Caco-2 (cell line): ENCODE data around the gene MGLL. TPM values are rescaled to one million over a fixed set of nuclear protein-coding genes. Genes with fewer than 3 reads are reported as not detected.

Experiments
- BruUV-seq: library from RNA; stranded (reverse); fragments of 400-500 nt; replicated peaks from 2 replicates; lab custom pipeline; 2021; lab: Mats Ljungman, UMichigan
- CTCF ChIA-PET: fragments of 300-600 bp; sonication (Branson Sonifier 250); formaldehyde crosslinking; loops from one replicate; lab custom pipeline; 2022; ENCODE audit warnings: antibody characterized with exemption; lab: Charles Lee
- POLR2A ChIA-PET: fragments of 300-600 bp; sonication (Branson Sonifier 250); formaldehyde crosslinking; loops from one replicate; lab custom pipeline; 2022; ENCODE audit warnings: antibody characterized with exemption; lab: Charles Lee
- DNase-seq, 2 experiments: peaks; one replicate each; pipeline versions ENCODE4 v3.0.0 to v3.0.0-alpha.2; 2020 to 2022
- H3K27me3 ChIP-seq: replicated peaks from 2 replicates; pipeline ENCODE4 v1.6.0; 2011; ENCODE audit warnings: low read length; ENCODE audit not compliant: control insufficient read depth, insufficient read depth
- H3K36me3 ChIP-seq: 2 replicates; pipeline ENCODE4 v1.5.1; 2011; ENCODE audit warnings: low read length; ENCODE audit not compliant: control insufficient read depth, insufficient read depth
- H3K4me1 ChIP-seq: fragments of 250-450 bp; sonication (Bioruptor Pico); 2 replicates; pipeline ENCODE4 v1.5.1; 2020; ENCODE audit warnings: mild to moderate bottlenecking
- H3K4me3 ChIP-seq: 2 replicates; pipeline ENCODE4 v1.5.1; 2011; ENCODE audit warnings: low read depth, mild to moderate bottlenecking, control low read depth, low read length
- H3K9me3 ChIP-seq: fragments of 250-450 bp; sonication (Bioruptor Pico); 2 replicates; pipeline ENCODE4 v1.5.1; 2020; ENCODE audit warnings: mild to moderate bottlenecking, moderate library complexity
- H3K27ac Mint-ChIP-seq: one replicate; pipeline ENCODE4 v1.8.0; 2022; ENCODE audit warnings: mixed read lengths; ENCODE audit not compliant: unreplicated experiment
- H3K27me3 Mint-ChIP-seq: one replicate; pipeline ENCODE4 v1.8.0; 2022; ENCODE audit warnings: mixed read lengths; ENCODE audit not compliant: insufficient read depth, unreplicated experiment
- H3K36me3 Mint-ChIP-seq: one replicate; pipeline ENCODE4 v1.8.0; 2022; ENCODE audit warnings: mild to moderate bottlenecking, mixed read lengths; ENCODE audit not compliant: insufficient read depth, unreplicated experiment
- H3K4me1 Mint-ChIP-seq: one replicate; pipeline ENCODE4 v1.8.0; 2022; ENCODE audit warnings: low read depth, mixed read lengths; ENCODE audit not compliant: unreplicated experiment
- H3K4me3 Mint-ChIP-seq: one replicate; pipeline ENCODE4 v1.8.0; 2022; ENCODE audit warnings: mild to moderate bottlenecking, moderate library complexity, mixed read lengths; ENCODE audit not compliant: unreplicated experiment
- H3K9me3 Mint-ChIP-seq: one replicate; pipeline ENCODE4 v1.8.0; 2022; ENCODE audit warnings: mixed read lengths; ENCODE audit not compliant: unreplicated experiment
- intact Hi-C: fragments of 100-400 bp; cut with micrococcal nuclease; formaldehyde crosslinking; loops from one replicate; pipeline ENCODE4 v1.10.0; 2022; ENCODE audit not compliant: unreplicated experiment
- total RNA-seq: library from RNA; stranded (reverse); gene quantifications from 2 replicates; pipeline ENCODE4 v1.2.3, GENCODE V29; 2022
- TF ChIP-seq, protein P1 (sequence below), 2 experiments: fragments of 200-600 bp in 1 of 2; IDR thresholded peaks; 1 replicate in 1 of 2; 2 replicates in 1 of 2; pipeline versions ENCODE4 v1.5.1 to v1.8.0; 2011 to 2022; ENCODE audit warnings: antibody characterized with exemption in 1 of 2, control low read depth in 1 of 2, inconsistent platforms in 1 of 2, low read depth in 1 of 2, low read length in 1 of 2, mild to moderate bottlenecking in 1 of 2, moderate library complexity in 1 of 2; ENCODE audit not compliant: insufficient read depth in 1 of 2, severe bottlenecking in 1 of 2, unreplicated experiment in 1 of 2

MGLL gene
- total RNA-seq, 1 experiment from 2014 or later: 7.8 TPM

DNA sequence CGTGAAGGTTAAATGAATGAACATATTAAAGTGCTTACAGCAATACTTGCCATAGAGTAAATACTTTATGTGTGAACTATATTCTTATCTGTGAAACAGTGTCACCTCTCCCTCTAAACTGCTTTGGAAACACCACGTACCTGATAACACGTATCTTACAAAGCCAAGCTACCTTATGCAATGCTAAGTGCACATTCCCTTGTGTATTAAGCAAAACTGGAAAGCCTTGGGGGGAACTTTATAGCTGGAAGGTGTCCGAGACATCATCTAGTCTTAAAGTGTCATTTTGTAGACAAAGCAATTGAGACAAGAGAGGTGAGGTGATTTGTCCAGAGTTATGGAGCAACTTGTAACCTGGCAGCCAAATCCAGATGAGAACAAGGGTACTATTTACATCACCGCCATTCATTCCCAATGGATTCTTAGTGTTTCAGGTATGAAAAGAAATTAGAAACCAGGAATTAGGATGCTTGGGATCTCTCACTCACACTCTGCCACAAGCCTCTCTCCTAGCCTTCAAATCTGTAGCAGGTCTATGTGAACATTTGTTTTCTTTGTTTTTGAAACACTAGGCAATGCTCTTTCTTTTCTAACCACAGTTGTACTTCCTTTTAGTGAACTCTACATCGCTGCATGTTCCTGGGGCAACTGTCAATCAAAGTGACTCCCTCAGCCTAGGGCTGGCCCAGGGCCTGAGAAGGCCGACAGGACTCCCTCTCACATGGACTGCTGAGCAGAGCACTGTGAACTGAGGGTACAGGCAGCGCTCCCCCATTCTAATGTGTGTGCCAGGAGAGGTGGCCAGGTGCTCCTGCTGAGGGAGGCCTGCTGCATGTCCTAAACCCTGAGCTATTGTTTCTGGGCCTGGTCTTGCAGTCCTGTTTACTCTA, 13.9 kb upstream of the MGLL start:
- intact Hi-C loops: no loop called here
- CTCF ChIA-PET: interaction anchor here (0.7 kb wide), 1 partner anchor 45 kb away, joined by 6 read pairs; no protein-coding TSS in a partner anchor

DNA sequence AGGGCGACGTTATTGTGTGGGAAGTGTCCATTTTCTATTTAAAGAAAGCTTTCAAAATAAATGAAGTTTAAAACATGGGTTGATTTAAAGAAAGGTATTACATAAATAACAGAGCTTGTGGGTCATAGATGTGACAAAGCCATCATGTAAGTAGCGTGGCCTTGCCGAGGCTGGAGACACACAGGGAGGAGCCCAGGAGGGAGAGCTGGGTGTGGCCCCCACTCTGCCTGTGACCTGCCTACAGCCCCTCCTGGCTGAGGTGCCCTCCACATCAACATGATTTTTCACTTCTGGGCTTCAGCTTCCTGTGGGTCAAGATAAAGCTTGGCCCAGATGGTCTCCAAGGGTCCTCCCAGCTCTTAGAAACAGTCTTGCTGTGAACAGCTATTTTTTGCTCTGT, 12.5 kb upstream of the MGLL start:
- TF ChIP-seq, protein P1, sequence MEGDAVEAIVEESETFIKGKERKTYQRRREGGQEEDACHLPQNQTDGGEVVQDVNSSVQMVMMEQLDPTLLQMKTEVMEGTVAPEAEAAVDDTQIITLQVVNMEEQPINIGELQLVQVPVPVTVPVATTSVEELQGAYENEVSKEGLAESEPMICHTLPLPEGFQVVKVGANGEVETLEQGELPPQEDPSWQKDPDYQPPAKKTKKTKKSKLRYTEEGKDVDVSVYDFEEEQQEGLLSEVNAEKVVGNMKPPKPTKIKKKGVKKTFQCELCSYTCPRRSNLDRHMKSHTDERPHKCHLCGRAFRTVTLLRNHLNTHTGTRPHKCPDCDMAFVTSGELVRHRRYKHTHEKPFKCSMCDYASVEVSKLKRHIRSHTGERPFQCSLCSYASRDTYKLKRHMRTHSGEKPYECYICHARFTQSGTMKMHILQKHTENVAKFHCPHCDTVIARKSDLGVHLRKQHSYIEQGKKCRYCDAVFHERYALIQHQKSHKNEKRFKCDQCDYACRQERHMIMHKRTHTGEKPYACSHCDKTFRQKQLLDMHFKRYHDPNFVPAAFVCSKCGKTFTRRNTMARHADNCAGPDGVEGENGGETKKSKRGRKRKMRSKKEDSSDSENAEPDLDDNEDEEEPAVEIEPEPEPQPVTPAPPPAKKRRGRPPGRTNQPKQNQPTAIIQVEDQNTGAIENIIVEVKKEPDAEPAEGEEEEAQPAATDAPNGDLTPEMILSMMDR (IDR thresholded peaks at IDR 0.05; ENCODE audit: insufficient read depth in 1 of 2, low read depth in 1 of 2, low read length in 1 of 2, severe bottlenecking in 1 of 2, unreplicated experiment in 1 of 2): no peak
- Histone ChIP-seq H3K9me3 (no peaks in the 10 kb centered on the region), H3K4me3 (no peak overlapping the region), H3K27me3 (no peaks in the 10 kb centered on the region), H3K36me3 (no peaks in the 10 kb centered on the region), H3K4me1 (no peaks in the 10 kb centered on the region)
- Mint-ChIP-seq H3K4me3 (no peak overlapping the region), H3K36me3 (no peaks in the 10 kb centered on the region), H3K9me3 (peaks cover 19% of the 10 kb centered on the region), H3K27me3 (no peaks in the 10 kb centered on the region), H3K4me1 (no peaks in the 10 kb centered on the region), H3K27ac (no peak overlapping the region)
- ChIA-PET POLR2A (interaction anchor here (0.5 kb wide), 1 partner anchor 327 kb away, joined by 3 read pairs; no protein-coding TSS in a partner anchor), CTCF (no interaction called here)
- no peak for DNase-seq
- intact Hi-C loops: no loop called here
- BruUV-seq: no TSS peak

More for the DNA sequence above, 13.9 kb upstream of the MGLL start:
- Histone ChIP-seq H3K9me3 (no peaks in the 10 kb centered on the region), H3K4me3 (no peak overlapping the region), H3K27me3 (no peaks in the 10 kb centered on the region), H3K36me3 (no peaks in the 10 kb centered on the region), H3K4me1 (no peaks in the 10 kb centered on the region)
- Mint-ChIP-seq H3K4me1 (no peaks in the 10 kb centered on the region), H3K4me3 (no peak overlapping the region), H3K36me3 (no peaks in the 10 kb centered on the region), H3K9me3 (peaks cover 10% of the 10 kb centered on the region), H3K27me3 (no peaks in the 10 kb centered on the region), H3K27ac (no peak overlapping the region)
- POLR2A ChIA-PET: no interaction called here
- DNase-seq: no peak
- BruUV-seq: no TSS peak
- TF ChIP-seq, protein P1 (IDR thresholded peaks at IDR 0.05; ENCODE audit: insufficient read depth in 1 of 2, low read depth in 1 of 2, low read length in 1 of 2, severe bottlenecking in 1 of 2, unreplicated experiment in 1 of 2): no peak

DNA sequence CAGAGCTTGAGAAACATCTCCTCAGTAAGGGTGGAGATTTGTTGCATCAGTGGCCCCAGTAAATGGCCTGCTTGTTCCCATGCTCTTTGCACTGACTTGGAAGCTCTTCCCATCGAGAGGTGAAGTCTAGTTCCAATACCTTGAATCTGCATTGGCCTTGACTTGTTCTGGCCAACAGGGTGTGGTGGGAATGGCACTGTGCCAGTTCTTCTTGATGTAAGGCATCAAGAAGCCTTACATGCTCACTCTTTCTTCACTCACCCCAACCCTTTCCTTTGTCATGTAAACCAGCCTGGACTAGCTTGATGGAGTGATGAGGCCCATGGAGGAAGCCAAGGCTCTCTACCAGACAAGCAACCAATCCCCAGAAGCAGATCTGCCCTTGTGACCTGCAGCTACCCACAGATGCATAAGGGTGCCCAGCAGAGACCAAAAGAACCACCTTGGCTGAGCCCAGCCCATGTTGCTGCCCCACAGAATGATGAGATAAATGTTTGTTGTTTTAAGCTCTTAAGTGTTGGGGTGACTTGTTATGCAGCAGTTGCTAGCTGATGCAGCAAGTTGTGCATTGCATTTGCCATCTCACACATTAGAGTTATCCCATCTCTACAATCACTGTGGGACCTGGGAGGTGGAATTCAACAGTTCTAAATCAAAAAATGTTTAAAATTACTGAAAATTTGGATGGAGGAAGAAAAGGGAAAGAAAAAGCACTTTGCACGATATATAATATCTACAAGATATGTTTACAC, 11.1 kb upstream of the MGLL start:
- no peak for DNase-seq
- H3K36me3 Mint-ChIP-seq: no peaks in the 10 kb centered on the region
- H3K9me3 Mint-ChIP-seq: peaks cover 26% of the 10 kb centered on the region
- POLR2A ChIA-PET: no interaction called here
- Histone ChIP-seq H3K4me3 (no peak overlapping the region), H3K9me3 (no peaks in the 10 kb centered on the region), H3K27me3 (no peaks in the 10 kb centered on the region), H3K36me3 (no peaks in the 10 kb centered on the region), H3K4me1 (no peaks in the 10 kb centered on the region)
- intact Hi-C loops: loop anchor here (2.0 kb wide), 1 partner anchor 143 kb away; no protein-coding TSS in a partner anchor
- CTCF ChIA-PET: interaction anchor here (2.5 kb wide), 1 partner anchor 143 kb away, joined by 10 read pairs; no protein-coding TSS in a partner anchor
- TF ChIP-seq, protein P1 (IDR thresholded peaks at IDR 0.05; ENCODE audit: insufficient read depth in 1 of 2, low read depth in 1 of 2, low read length in 1 of 2, severe bottlenecking in 1 of 2, unreplicated experiment in 1 of 2): no peak
- no peak overlapping the region for H3K27ac Mint-ChIP-seq
- H3K4me3 Mint-ChIP-seq: no peak overlapping the region
- no TSS peak for BruUV-seq
- no peaks in the 10 kb centered on the region for H3K27me3 Mint-ChIP-seq
- no peaks in the 10 kb centered on the region for H3K4me1 Mint-ChIP-seq
